ENCODE data around the gene RXYLT1. TPM values are rescaled to one million over a fixed set of nuclear protein-coding genes. Genes with fewer than 3 reads are reported as not detected.

RXYLT1 gene
- total RNA-seq, 1 donor from 2014 or later, result 16.7 TPM

- H3K36me3 ChIP-seq, result no peaks in the 10 kb centered on the region
- H3K27ac ChIP-seq (replicated peaks), result peak within 1 kb of the TSS; percentile 95
- H3K27me3 ChIP-seq (ENCODE audit: low read depth), result no peaks in the 10 kb centered on the region
- peak; percentile 75 for DNase-seq
- peak within 1 kb of the TSS; percentile 93 for H3K4me3 ChIP-seq
- no peaks in the 10 kb centered on the region for H3K9me3 ChIP-seq (replicated peaks)
- H3K4me1 ChIP-seq, result peaks cover 36% of the 10 kb centered on the region
- TF ChIP-seq, protein P1, sequence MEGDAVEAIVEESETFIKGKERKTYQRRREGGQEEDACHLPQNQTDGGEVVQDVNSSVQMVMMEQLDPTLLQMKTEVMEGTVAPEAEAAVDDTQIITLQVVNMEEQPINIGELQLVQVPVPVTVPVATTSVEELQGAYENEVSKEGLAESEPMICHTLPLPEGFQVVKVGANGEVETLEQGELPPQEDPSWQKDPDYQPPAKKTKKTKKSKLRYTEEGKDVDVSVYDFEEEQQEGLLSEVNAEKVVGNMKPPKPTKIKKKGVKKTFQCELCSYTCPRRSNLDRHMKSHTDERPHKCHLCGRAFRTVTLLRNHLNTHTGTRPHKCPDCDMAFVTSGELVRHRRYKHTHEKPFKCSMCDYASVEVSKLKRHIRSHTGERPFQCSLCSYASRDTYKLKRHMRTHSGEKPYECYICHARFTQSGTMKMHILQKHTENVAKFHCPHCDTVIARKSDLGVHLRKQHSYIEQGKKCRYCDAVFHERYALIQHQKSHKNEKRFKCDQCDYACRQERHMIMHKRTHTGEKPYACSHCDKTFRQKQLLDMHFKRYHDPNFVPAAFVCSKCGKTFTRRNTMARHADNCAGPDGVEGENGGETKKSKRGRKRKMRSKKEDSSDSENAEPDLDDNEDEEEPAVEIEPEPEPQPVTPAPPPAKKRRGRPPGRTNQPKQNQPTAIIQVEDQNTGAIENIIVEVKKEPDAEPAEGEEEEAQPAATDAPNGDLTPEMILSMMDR (IDR thresholded peaks at IDR 0.05; ENCODE audit: borderline replicate concordance), result no peak
- intact Hi-C loops (cut with micrococcal nuclease), result loop anchor here (2.0 to 10.0 kb wide), 2 partner anchors 240 to 336 kb away; no protein-coding TSS in a partner anchor
These were observed 65.0 kb downstream of the RXYLT1 start, which contains the start of gene SRGAP1 for GRCh38 chr12:63844391-63845341. TSS of gene SRGAP1 (plus strand) at chr12:63844700. CDS start at chr12:63844817, 117 bp downstream.

DNA sequence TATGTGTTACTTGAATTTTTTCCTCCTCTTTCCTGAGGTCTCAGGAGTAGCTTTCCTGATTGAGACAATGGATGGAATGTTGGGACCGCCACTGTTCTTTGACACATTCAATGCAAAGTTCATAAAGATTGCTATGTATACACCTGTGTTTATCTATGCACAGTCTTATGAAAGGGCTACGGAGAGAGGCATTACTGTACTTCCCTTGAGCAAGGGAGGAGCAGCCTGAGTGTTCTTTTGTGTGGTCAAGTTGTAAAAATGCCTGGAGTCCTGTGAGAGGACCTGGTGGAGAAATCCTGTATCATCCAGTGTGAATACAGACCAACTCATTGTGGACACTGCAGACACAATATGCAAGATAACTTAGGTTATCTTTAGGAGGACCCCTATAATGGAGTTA lies 66.0 kb downstream of the RXYLT1 start:
- Histone ChIP-seq H3K9me3 (replicated peaks) (no peaks in the 10 kb centered on the region), H3K27ac (replicated peaks) (no peak overlapping the region), H3K4me3 (peak overlapping the region; percentile 93), H3K4me1 (peaks cover 39% of the 10 kb centered on the region), H3K27me3 (ENCODE audit: low read depth) (no peaks in the 10 kb centered on the region), H3K36me3 (no peaks in the 10 kb centered on the region)
- TF ChIP-seq, protein P1 (IDR thresholded peaks at IDR 0.05; ENCODE audit: borderline replicate concordance), result no peak
- DNase-seq, result no peak
- intact Hi-C loops (cut with micrococcal nuclease), result loop anchor here (2.0 to 10.0 kb wide), 2 partner anchors 239 to 335 kb away; no protein-coding TSS in a partner anchor

GRCh38 chr12:63846238-63846967 lies 66.7 kb downstream of the RXYLT1 start:
- Histone ChIP-seq H3K4me3 (peak overlapping the region; percentile 93), H3K27ac (replicated peaks) (no peak overlapping the region)
- intact Hi-C loops (cut with micrococcal nuclease), result loop anchor here (10.0 kb wide), 1 partner anchor 238 kb away; no protein-coding TSS in a partner anchor

GRCh38 chr12:63848450-63848849 lies 68.7 kb downstream of the RXYLT1 start:
- H3K27me3 ChIP-seq (ENCODE audit: low read depth), result no peaks in the 10 kb centered on the region
- TF ChIP-seq, protein P1 (IDR thresholded peaks at IDR 0.05; ENCODE audit: borderline replicate concordance), result no peak
- H3K27ac ChIP-seq (replicated peaks), result no peak overlapping the region
- no peaks in the 10 kb centered on the region for H3K36me3 ChIP-seq
- H3K4me3 ChIP-seq, result no peak overlapping the region
- intact Hi-C loops (cut with micrococcal nuclease), result loop anchor here (10.0 kb wide), 1 partner anchor 236 kb away; no protein-coding TSS in a partner anchor
- H3K9me3 ChIP-seq (replicated peaks), result no peaks in the 10 kb centered on the region
- DNase-seq, result no peak
- H3K4me1 ChIP-seq, result peaks cover 33% of the 10 kb centered on the region

More at GRCh38 chr12:63846238-63846967, 66.7 kb downstream of the RXYLT1 start:
- Histone ChIP-seq H3K27me3 (ENCODE audit: low read depth) (no peaks in the 10 kb centered on the region), H3K36me3 (no peaks in the 10 kb centered on the region), H3K9me3 (replicated peaks) (no peaks in the 10 kb centered on the region), H3K4me1 (peaks cover 39% of the 10 kb centered on the region)
- TF ChIP-seq, protein P1 (IDR thresholded peaks at IDR 0.05; ENCODE audit: borderline replicate concordance), result no peak
- no peak for DNase-seq

- TF ChIP-seq, protein P1 (IDR thresholded peaks at IDR 0.05; ENCODE audit: borderline replicate concordance), result no peak
- intact Hi-C loops (cut with micrococcal nuclease), result loop anchor here (10.0 kb wide), 1 partner anchor 236 kb away; no protein-coding TSS in a partner anchor
- Histone ChIP-seq H3K4me3 (no peak overlapping the region), H3K27me3 (ENCODE audit: low read depth) (no peaks in the 10 kb centered on the region), H3K27ac (replicated peaks) (no peak overlapping the region), H3K36me3 (no peaks in the 10 kb centered on the region), H3K9me3 (replicated peaks) (no peaks in the 10 kb centered on the region), H3K4me1 (peaks cover 30% of the 10 kb centered on the region)
- DNase-seq, result no peak
These were observed 69.5 kb downstream of the RXYLT1 start for GRCh38 chr12:63849106-63849620.
